ENCODE data around the gene CCDC91. TPM values are rescaled to one million over a fixed set of nuclear protein-coding genes. Genes with fewer than 3 reads are reported as not detected.

CCDC91 gene
- total RNA-seq, 4 donors from 2014 or later, result 48.6 to 95.3 (median 52.1) TPM

DNA sequence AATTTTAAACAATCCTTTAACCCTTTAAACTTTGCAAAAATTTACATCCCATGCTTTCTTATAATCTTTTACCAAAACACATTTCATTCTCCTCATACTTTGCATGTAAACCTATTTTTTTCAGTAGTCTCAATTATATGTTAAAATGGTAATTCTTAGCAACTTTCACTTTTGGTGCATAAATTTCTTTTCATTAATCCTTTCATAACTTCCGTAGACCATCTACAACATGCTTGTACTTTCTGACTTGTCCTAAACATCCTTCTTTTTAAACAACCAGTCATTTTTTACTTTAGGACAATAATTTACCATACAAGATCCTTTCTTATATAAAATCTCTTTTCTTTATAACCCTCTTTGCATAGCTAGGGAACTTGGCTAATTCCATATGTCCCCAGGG, 19.5 kb downstream of the CCDC91 start:
- TF ChIP-seq, protein P1, sequence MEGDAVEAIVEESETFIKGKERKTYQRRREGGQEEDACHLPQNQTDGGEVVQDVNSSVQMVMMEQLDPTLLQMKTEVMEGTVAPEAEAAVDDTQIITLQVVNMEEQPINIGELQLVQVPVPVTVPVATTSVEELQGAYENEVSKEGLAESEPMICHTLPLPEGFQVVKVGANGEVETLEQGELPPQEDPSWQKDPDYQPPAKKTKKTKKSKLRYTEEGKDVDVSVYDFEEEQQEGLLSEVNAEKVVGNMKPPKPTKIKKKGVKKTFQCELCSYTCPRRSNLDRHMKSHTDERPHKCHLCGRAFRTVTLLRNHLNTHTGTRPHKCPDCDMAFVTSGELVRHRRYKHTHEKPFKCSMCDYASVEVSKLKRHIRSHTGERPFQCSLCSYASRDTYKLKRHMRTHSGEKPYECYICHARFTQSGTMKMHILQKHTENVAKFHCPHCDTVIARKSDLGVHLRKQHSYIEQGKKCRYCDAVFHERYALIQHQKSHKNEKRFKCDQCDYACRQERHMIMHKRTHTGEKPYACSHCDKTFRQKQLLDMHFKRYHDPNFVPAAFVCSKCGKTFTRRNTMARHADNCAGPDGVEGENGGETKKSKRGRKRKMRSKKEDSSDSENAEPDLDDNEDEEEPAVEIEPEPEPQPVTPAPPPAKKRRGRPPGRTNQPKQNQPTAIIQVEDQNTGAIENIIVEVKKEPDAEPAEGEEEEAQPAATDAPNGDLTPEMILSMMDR (IDR thresholded peaks at IDR 0.05; ENCODE audit: low read depth), result no peak

DNA sequence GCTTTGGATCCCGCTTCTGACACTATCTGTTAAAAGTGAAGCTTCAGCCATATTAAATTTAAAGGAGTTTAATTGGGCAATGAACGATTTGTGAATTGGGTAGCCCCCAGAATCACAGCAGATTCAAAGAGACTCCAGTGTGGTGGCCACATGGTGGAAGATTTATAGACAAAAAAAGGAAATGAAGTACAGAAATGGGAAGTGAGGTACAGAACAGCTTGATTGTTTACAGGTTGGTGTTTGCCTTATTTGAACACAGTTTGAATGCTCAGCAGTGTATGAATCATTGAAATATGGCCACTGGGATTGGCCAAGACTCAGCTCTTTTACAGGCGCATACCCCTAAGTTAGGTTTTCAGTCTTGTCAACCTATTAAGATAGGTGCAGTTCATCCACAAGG, 21.9 kb downstream of the CCDC91 start:
- TF ChIP-seq, protein P1 (IDR thresholded peaks at IDR 0.05; ENCODE audit: low read depth), result no peak

DNA sequence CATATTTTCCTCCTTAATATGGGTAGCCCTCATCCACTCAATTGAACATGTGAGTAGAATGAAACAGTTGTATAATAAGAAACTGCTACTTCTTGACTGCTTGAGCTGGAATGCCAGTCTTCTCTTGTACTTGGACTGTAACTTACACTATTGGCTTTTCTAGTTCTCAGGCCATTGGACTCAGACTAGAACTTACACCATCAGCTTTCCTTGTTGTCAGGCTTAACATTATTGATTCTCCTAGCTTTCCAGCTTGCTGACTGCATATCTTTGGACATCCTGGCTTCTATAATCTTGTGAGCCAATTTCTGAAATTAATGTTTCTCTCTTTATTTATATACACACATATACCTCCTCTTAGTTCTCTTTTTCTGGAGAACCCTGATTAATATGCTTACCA, 24.8 kb downstream of the CCDC91 start:
- TF ChIP-seq, protein P1 (IDR thresholded peaks at IDR 0.05; ENCODE audit: low read depth), result no peak

DNA sequence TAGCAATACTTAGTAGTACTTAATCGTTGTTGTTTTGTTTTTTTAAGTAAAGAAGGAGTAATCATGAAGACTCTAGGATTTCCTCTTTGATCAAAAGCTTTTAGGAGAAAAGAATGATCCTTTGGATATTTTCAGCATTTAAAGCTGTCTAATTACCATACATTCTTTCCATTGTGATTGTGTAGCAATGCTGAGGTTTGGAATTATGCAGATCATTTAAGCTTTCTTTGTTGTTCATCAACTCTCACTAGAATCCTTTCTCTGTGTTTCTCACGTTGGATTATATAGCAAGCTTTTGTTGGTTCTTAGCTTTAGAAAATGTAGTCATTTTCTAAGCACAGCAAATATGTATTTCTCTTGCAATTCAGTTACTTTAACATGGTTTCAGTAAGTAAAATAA, 25.8 kb downstream of the CCDC91 start:
- TF ChIP-seq, protein P1 (IDR thresholded peaks at IDR 0.05; ENCODE audit: low read depth), result no peak

DNA sequence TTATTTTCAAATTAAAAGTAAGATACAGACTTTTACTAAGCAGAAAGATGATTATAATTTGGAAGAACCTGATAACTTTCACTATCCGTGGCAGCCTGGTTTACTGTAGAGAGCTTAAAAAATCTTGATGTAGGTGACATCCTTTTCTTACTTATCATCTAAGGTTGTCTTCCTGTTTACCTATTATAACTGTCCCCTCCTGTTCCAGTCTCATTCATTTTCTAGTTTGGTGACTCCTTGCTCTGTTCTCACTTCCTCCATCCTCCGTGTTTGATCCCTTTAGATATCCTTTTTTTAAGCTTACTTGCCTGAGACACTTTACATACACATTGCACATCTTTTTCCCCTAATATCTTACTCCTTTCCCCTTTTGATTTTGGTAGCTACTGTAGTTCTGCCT, 27.5 kb downstream of the CCDC91 start:
- TF ChIP-seq, protein P1 (IDR thresholded peaks at IDR 0.05; ENCODE audit: low read depth), result no peak

DNA sequence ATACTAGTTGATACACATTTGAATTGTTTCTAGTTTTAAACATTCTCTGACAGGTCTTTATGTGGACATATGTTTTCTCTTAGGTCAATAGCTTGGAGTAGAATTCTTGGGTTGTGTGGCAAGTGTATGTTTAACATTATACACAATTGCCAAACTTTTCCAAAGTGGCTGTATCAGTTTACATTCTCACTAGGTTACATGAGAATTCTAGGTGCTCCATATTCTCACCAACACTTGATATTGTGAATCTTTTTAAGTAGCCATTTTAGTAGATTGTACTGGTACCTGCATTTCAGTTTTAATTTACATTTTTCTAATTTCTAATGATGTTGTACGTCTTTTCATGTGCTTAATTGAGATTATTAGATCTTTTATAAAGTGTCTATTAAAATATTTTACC, 28.6 kb downstream of the CCDC91 start:
- TF ChIP-seq, protein P1 (IDR thresholded peaks at IDR 0.05; ENCODE audit: low read depth), result no peak

DNA sequence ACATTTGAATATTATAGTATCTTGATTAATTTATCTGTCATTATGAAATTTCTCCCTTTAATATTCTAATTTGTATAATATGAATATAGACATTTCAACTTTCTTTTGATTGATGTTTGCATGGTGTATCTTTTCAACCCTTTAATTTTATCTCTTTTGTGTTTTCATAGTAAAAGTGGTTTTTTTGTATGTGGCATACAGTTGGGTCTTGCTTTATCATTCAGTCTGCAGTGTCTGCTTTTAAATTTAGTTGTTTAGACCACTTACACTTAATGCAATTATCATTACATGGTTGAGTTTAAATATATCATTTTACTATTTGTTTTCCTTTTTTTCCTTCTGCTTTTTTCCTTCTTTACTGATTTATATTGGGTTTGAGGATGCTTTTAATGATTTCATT, 29.6 kb downstream of the CCDC91 start:
- TF ChIP-seq, protein P1 (IDR thresholded peaks at IDR 0.05; ENCODE audit: low read depth), result no peak

All from subcutaneous adipose tissue (tissue), 4 donors.